GM13976 (cell line): ENCODE data around the gene PTCSC3.

ENCODE experiments used
- DNase-seq: peaks from one replicate; pipeline ENCODE4 v3.0.0; 2012; ENCODE audit warnings: low spot score
- CTCF ChIP-seq: IDR thresholded peaks from 2 replicates; pipeline ENCODE4 v1.5.1; 2012; ENCODE audit warnings: borderline replicate concordance, mild to moderate bottlenecking; ENCODE audit not compliant: insufficient read depth; ENCODE audit errors: extremely low read depth, missing control alignments, control extremely low read depth
- in situ Hi-C: fragments of 300-500 bp; cut with MboI; formaldehyde crosslinking; loops from one replicate; pipeline ENCODE4 v1.12.0; 2022; ENCODE audit warnings: low sequenced_read_pairs, mixed read lengths, inconsistent platforms; ENCODE audit not compliant: unreplicated experiment

PTCSC3 gene

GRCh38 chr14:36221112-36221511 is 44.6 kb upstream of the PTCSC3 start:
- in situ Hi-C loops: no loop called here
- DNase-seq: no peak
- no peak for TF ChIP-seq CTCF

GRCh38 chr14:36217732-36218131 is 41.2 kb upstream of the PTCSC3 start:
- no peak for DNase-seq
- TF ChIP-seq CTCF: no peak
- in situ Hi-C loops: no loop called here

GRCh38 chr14:36217027-36217426 is 40.5 kb upstream of the PTCSC3 start:
- in situ Hi-C loops: no loop called here
- no peak for TF ChIP-seq CTCF
- no peak for DNase-seq

- in situ Hi-C loops: no loop called here
- TF ChIP-seq CTCF: no peak
- DNase-seq: no peak
Observed at GRCh38 chr14:36215217-36215598, 38.7 kb upstream of the PTCSC3 start.

- DNase-seq: no peak
- TF ChIP-seq CTCF: no peak
- in situ Hi-C loops: no loop called here
Observed at GRCh38 chr14:36214476-36215216, 38.1 kb upstream of the PTCSC3 start.

- no peak for DNase-seq
- TF ChIP-seq CTCF: no peak
- in situ Hi-C loops: no loop called here
Observed at GRCh38 chr14:36212987-36213386, 36.5 kb upstream of the PTCSC3 start.

GRCh38 chr14:36212577-36212976 is 36.1 kb upstream of the PTCSC3 start:
- in situ Hi-C loops: no loop called here
- TF ChIP-seq CTCF: no peak
- DNase-seq: no peak
